HepG2 (cell line): ENCODE data around the gene MYH9.
"Not testable (repeated sequence)": the region's sequence is repeated elsewhere in the genome, so short reads cannot be mapped to it uniquely, and the experiment has no call there.

Experiments
- ASH2L ChIP-seq: fragments of 300-600, 200-600 bp; sonication (generic); IDR thresholded peaks from 2 replicates; pipeline ENCODE4 v1.7.0; 2017; ENCODE audit warnings: low read depth, mild to moderate bottlenecking, moderate library complexity, mixed read lengths, low read length; ENCODE audit not compliant: insufficient read length
- FOXK1 ChIP-seq: sonication (generic); formaldehyde crosslinking; IDR thresholded peaks from 2 replicates; pipeline ENCODE4 v1.4.0; 2020; ENCODE audit warnings: low read depth, missing genetic modification reagents, borderline replicate concordance
- MAFK ChIP-seq, 2 experiments: IDR thresholded peaks in 1 of 2; conservative IDR thresholded peaks in 1 of 2; 2 replicates each; pipeline ENCODE4 v1.6.1; 2011; ENCODE audit warnings: improper control_type of control experiment in 2 of 2, low read length in 2 of 2
- POLR2AphosphoS5 ChIP-seq: IDR thresholded peaks from 2 replicates; pipeline ENCODE4 v1.6.1; 2012; ENCODE audit warnings: low read depth, low read length
- ZBTB1 ChIP-seq: sonication (generic); formaldehyde crosslinking; IDR thresholded peaks from 2 replicates; pipeline ENCODE4 v1.4.0; 2020; ENCODE audit warnings: missing genetic modification reagents, borderline replicate concordance
- ZNF609 ChIP-seq: sonication (generic); formaldehyde crosslinking; IDR thresholded peaks from 2 replicates; pipeline ENCODE4 v1.4.0; 2020; ENCODE audit warnings: mild to moderate bottlenecking, missing genetic modification reagents, borderline replicate concordance
- ZNF639 ChIP-seq: conservative IDR thresholded peaks from 2 replicates; pipeline ENCODE4 v1.6.1; 2018; ENCODE audit warnings: missing genetic modification reagents
- TF ChIP-seq, protein P1 (sequence below): sonication (generic); formaldehyde crosslinking; IDR thresholded peaks from 2 replicates; pipeline ENCODE4 v1.5.0; 2020; ENCODE audit warnings: mild to moderate bottlenecking, missing genetic modification reagents, moderate library complexity

GRCh38 chr22:36409554-36409910 is 21.8 kb upstream of the MYH9 start:
- TF ChIP-seq, protein P1, sequence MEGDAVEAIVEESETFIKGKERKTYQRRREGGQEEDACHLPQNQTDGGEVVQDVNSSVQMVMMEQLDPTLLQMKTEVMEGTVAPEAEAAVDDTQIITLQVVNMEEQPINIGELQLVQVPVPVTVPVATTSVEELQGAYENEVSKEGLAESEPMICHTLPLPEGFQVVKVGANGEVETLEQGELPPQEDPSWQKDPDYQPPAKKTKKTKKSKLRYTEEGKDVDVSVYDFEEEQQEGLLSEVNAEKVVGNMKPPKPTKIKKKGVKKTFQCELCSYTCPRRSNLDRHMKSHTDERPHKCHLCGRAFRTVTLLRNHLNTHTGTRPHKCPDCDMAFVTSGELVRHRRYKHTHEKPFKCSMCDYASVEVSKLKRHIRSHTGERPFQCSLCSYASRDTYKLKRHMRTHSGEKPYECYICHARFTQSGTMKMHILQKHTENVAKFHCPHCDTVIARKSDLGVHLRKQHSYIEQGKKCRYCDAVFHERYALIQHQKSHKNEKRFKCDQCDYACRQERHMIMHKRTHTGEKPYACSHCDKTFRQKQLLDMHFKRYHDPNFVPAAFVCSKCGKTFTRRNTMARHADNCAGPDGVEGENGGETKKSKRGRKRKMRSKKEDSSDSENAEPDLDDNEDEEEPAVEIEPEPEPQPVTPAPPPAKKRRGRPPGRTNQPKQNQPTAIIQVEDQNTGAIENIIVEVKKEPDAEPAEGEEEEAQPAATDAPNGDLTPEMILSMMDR (CRISPR knock-in tag), result not testable (repeated sequence)
- not testable (repeated sequence) for TF ChIP-seq ZBTB1 (CRISPR knock-in tag); ZNF639 (CRISPR knock-in tag); ZNF609; FOXK1; ASH2L; POLR2AphosphoS5; MAFK (conservative IDR thresholded peaks at IDR 0.05 in 1 of 2, IDR thresholded peaks at IDR 0.05 in 1 of 2; ENCODE audit: low read length in 2 of 2)
